K562 (cell line): ENCODE data around the gene DCAF10.

Experiments used
- EZH2 ChIP-seq: IDR thresholded peaks from 2 replicates; pipeline ENCODE4 v1.6.1; 2012; ENCODE audit warnings: low read depth, mild to moderate bottlenecking, inconsistent platforms, low read length, borderline replicate concordance
- GABPA ChIP-seq: fragments of 200-800 bp; sonication (Bioruptor generic); conservative IDR thresholded peaks from 2 replicates; pipeline ENCODE4 v1.6.1; 2016; ENCODE audit warnings: low read depth, missing genetic modification characterization, missing compliant biosample characterization
- MAZ ChIP-seq, 2 experiments: fragments of 450-650 bp in 1 of 2; sonication (generic) in 1 of 2; formaldehyde crosslinking; IDR thresholded peaks in 1 of 2; conservative IDR thresholded peaks in 1 of 2; 2 replicates each; pipeline versions ENCODE4 v1.4.0 to v1.5.0; 2020; ENCODE audit warnings: mild to moderate bottlenecking in 1 of 2, missing genetic modification reagents in 1 of 2
- POLR2AphosphoS5 ChIP-seq: IDR thresholded peaks from 2 replicates; pipeline ENCODE4 v1.6.1; 2011; ENCODE audit warnings: mild to moderate bottlenecking, low read depth, low read length, moderate library complexity; ENCODE audit not compliant: control insufficient read depth, insufficient read depth
- ZNF175 ChIP-seq: fragments of 200-800 bp; sonication (Bioruptor generic); IDR thresholded peaks from 2 replicates; pipeline ENCODE4 v1.6.1; 2016; ENCODE audit warnings: low read depth, mild to moderate bottlenecking, missing genetic modification characterization, missing compliant biosample characterization
- ZNF785 ChIP-seq: fragments of 250-450 bp; sonication (Bioruptor Pico); IDR thresholded peaks from 2 replicates; pipeline ENCODE4 v1.4.0; 2020; ENCODE audit warnings: mild to moderate bottlenecking

- TF ChIP-seq EZH2 (no peak), GABPA (peak; percentile 92), ZNF175 (no peak), POLR2AphosphoS5 (peak; percentile 51; the same call in 1 of the 2 replicates), ZNF785 (CRISPR knock-in tag) (no peak), MAZ (CRISPR knock-in tag; conservative IDR thresholded peaks at IDR 0.05 in 1 of 2, IDR thresholded peaks at IDR 0.05 in 1 of 2) (peak; percentile 78 to 79)
Observed at GRCh38 chr9:37753489-37754190, 47.0 kb upstream of the DCAF10 start, which contains the start of gene TRMT10B.
